Neural progenitor cell (in vitro differentiated cells): ENCODE results near the gene DDX60. TPM values are rescaled to one million over a fixed set of nuclear protein-coding genes. Genes with fewer than 3 reads are reported as not detected.

Source experiments
- DNase-seq: peaks from one replicate; pipeline ENCODE4 v3.0.0-alpha.2; 2016; ENCODE audit warnings: low spot score
- H2AFZ ChIP-seq: fragments of 200-600 bp; sonication (generic); replicated peaks from 2 replicates; pipeline ENCODE4 v1.6.1; 2016; ENCODE audit warnings: antibody characterized with exemption
- H3F3A ChIP-seq: fragments of 200-600 bp; sonication (generic); 2 replicates; pipeline ENCODE4 v1.6.1; 2016; ENCODE audit warnings: antibody characterized with exemption, low read depth
- H3K27ac ChIP-seq: fragments of 200-600 bp; sonication (generic); 2 replicates; pipeline ENCODE4 v1.5.1; 2016; ENCODE audit warnings: mild to moderate bottlenecking
- H3K27me3 ChIP-seq: fragments of 200-600 bp; sonication (generic); 2 replicates; pipeline ENCODE4 v1.6.1; 2016; ENCODE audit warnings: mild to moderate bottlenecking, moderate library complexity
- H3K36me3 ChIP-seq: fragments of 200-600 bp; sonication (generic); 2 replicates; pipeline ENCODE4 v1.5.1; 2016
- H3K4me1 ChIP-seq: fragments of 200-600 bp; sonication (generic); 2 replicates; pipeline ENCODE4 v1.6.1; 2016; ENCODE audit warnings: mixed run types
- H3K4me2 ChIP-seq: fragments of 200-600 bp; sonication (generic); 2 replicates; pipeline ENCODE4 v1.6.1; 2016
- H3K4me3 ChIP-seq: fragments of 200-600 bp; sonication (generic); 2 replicates; pipeline ENCODE4 v1.5.1; 2016
- H3K79me2 ChIP-seq: fragments of 200-600 bp; sonication (generic); 2 replicates; pipeline ENCODE4 v1.6.1; 2016; ENCODE audit warnings: low read depth
- H3K9ac ChIP-seq: fragments of 200-600 bp; sonication (generic); 2 replicates; pipeline ENCODE4 v1.6.1; 2016
- H3K9me3 ChIP-seq: fragments of 200-600 bp; sonication (generic); 2 replicates; pipeline ENCODE4 v1.5.1; 2016; ENCODE audit warnings: low read depth
- H4K20me1 ChIP-seq: fragments of 200-600 bp; sonication (generic); 2 replicates; pipeline ENCODE4 v1.6.1; 2016; ENCODE audit warnings: low read depth
- H3K27ac Mint-ChIP-seq: 3 replicates; pipeline ENCODE4 v1.8.0; 2021; ENCODE audit warnings: mixed read lengths
- H3K27me3 Mint-ChIP-seq: 2 replicates; pipeline ENCODE4 v1.8.0; 2022; ENCODE audit warnings: low read depth, mild to moderate bottlenecking, inconsistent platforms, moderate library complexity, mixed read lengths; ENCODE audit not compliant: insufficient read depth
- H3K36me3 Mint-ChIP-seq: 3 replicates; pipeline ENCODE4 v1.8.0; 2021; ENCODE audit warnings: mixed read lengths
- H3K4me1 Mint-ChIP-seq: 3 replicates; pipeline ENCODE4 v1.8.0; 2021; ENCODE audit warnings: mixed read lengths
- H3K4me3 Mint-ChIP-seq: 3 replicates; pipeline ENCODE4 v1.8.0; 2021; ENCODE audit warnings: mild to moderate bottlenecking, moderate library complexity, mixed read lengths
- H3K9me3 Mint-ChIP-seq: 3 replicates; pipeline ENCODE4 v1.8.0; 2020; ENCODE audit warnings: mixed read lengths
- CTCF ChIP-seq: fragments of 200-600 bp; sonication (generic); IDR thresholded peaks from 2 replicates; pipeline ENCODE4 v1.5.1; 2017; ENCODE audit warnings: antibody characterized with exemption, mild to moderate bottlenecking
- EZH2 ChIP-seq: fragments of 200-600 bp; sonication (generic); IDR thresholded peaks from 2 replicates; pipeline ENCODE4 v1.6.1; 2017; ENCODE audit warnings: antibody characterized with exemption, mild to moderate bottlenecking, moderate library complexity
- EZH2phosphoT487 ChIP-seq: fragments of 200-600 bp; sonication (generic); IDR thresholded peaks from 2 replicates; pipeline ENCODE4 v1.6.1; 2017; ENCODE audit warnings: antibody characterized with exemption
- total RNA-seq: library from RNA; depleted of rRNA; stranded (reverse); fragments of >200 nt; gene quantifications from 2 replicates; pipeline ENCODE4 v1.2.3, GENCODE V29; 2015; ENCODE audit warnings: low replicate concordance

DDX60 gene, protein sequence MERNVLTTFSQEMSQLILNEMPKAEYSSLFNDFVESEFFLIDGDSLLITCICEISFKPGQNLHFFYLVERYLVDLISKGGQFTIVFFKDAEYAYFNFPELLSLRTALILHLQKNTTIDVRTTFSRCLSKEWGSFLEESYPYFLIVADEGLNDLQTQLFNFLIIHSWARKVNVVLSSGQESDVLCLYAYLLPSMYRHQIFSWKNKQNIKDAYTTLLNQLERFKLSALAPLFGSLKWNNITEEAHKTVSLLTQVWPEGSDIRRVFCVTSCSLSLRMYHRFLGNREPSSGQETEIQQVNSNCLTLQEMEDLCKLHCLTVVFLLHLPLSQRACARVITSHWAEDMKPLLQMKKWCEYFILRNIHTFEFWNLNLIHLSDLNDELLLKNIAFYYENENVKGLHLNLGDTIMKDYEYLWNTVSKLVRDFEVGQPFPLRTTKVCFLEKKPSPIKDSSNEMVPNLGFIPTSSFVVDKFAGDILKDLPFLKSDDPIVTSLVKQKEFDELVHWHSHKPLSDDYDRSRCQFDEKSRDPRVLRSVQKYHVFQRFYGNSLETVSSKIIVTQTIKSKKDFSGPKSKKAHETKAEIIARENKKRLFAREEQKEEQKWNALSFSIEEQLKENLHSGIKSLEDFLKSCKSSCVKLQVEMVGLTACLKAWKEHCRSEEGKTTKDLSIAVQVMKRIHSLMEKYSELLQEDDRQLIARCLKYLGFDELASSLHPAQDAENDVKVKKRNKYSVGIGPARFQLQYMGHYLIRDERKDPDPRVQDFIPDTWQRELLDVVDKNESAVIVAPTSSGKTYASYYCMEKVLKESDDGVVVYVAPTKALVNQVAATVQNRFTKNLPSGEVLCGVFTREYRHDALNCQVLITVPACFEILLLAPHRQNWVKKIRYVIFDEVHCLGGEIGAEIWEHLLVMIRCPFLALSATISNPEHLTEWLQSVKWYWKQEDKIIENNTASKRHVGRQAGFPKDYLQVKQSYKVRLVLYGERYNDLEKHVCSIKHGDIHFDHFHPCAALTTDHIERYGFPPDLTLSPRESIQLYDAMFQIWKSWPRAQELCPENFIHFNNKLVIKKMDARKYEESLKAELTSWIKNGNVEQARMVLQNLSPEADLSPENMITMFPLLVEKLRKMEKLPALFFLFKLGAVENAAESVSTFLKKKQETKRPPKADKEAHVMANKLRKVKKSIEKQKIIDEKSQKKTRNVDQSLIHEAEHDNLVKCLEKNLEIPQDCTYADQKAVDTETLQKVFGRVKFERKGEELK (N-terminal part only)
- total RNA-seq, result 3.3 and 7.8 TPM in 2 replicates

GRCh38 chr4:168318266-168318895 is at the start of gene DDX60:
Gene DDX60, minus strand, starts transcription at chr4:168318752. Its CDS starts 7,493 bp downstream, at chr4:168311259.
- Mint-ChIP-seq H3K27ac (peak within 1 kb of the TSS; percentile 78), H3K4me1 (peaks cover 18% of the 10 kb centered on the region), H3K36me3 (no peaks in the 10 kb centered on the region), H3K9me3 (peaks cover 6% of the 10 kb centered on the region), H3K27me3 (no peaks in the 10 kb centered on the region), H3K4me3 (peak within 1 kb of the TSS; percentile 89)
- TF ChIP-seq EZH2phosphoT487 (no peak), EZH2 (no peak), CTCF (peak; percentile 23)
- H3F3A ChIP-seq, result peaks cover 6% of the 10 kb centered on the region
- H3K27me3 ChIP-seq, result peaks cover 8% of the 10 kb centered on the region
- no peaks in the 10 kb centered on the region for H3K79me2 ChIP-seq
- peak within 1 kb of the TSS; percentile 84 for H3K4me2 ChIP-seq
- no peaks in the 10 kb centered on the region for H3K9me3 ChIP-seq
- H3K4me3 ChIP-seq, result peak within 1 kb of the TSS; percentile 67
- peaks cover 4% of the 10 kb centered on the region for H3K4me1 ChIP-seq
- peak within 1 kb of the TSS; percentile 94 for H2AFZ ChIP-seq
- no peaks in the 10 kb centered on the region for H4K20me1 ChIP-seq
- H3K36me3 ChIP-seq, result no peaks in the 10 kb centered on the region
- no peak within 1 kb of the TSS for H3K27ac ChIP-seq
- H3K9ac ChIP-seq, result peak within 1 kb of the TSS; percentile 49
- DNase-seq, result peak; percentile 67

DNA sequence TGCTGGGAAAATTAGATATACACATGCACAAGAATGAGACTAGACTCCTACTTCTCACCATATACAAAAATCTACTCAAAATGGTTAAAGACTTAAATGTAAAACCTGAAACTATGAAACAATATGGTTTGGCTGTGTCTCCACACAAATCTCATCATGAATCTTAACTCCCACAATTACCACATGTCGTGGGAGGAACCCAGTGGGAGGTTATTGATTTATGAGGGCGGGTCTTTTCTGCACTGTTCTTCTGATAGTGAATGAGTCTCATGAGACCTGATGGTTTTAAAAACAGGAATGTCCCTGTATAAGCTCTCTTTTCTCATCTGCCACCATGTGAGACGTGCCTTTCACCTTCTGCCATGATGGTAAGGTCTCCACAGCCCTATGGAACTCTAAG is 48.5 kb upstream of the DDX60 start:
- Mint-ChIP-seq H3K27me3 (no peaks in the 10 kb centered on the region), H3K4me1 (no peaks in the 10 kb centered on the region), H3K9me3 (peaks cover 5% of the 10 kb centered on the region), H3K36me3 (no peaks in the 10 kb centered on the region), H3K27ac (no peak overlapping the region), H3K4me3 (no peak overlapping the region)
- Histone ChIP-seq H3K36me3 (no peaks in the 10 kb centered on the region), H3K79me2 (no peaks in the 10 kb centered on the region), H3K9ac (no peak overlapping the region), H3K4me1 (no peaks in the 10 kb centered on the region), H3K9me3 (no peaks in the 10 kb centered on the region), H3K27me3 (no peaks in the 10 kb centered on the region), H3K4me2 (no peak overlapping the region), H4K20me1 (no peaks in the 10 kb centered on the region), H3K27ac (no peak overlapping the region), H3F3A (peaks cover 4% of the 10 kb centered on the region), H3K4me3 (no peak overlapping the region), H2AFZ (no peak overlapping the region)
- no peak for DNase-seq
- TF ChIP-seq CTCF (no peak), EZH2 (no peak), EZH2phosphoT487 (no peak)

DNA sequence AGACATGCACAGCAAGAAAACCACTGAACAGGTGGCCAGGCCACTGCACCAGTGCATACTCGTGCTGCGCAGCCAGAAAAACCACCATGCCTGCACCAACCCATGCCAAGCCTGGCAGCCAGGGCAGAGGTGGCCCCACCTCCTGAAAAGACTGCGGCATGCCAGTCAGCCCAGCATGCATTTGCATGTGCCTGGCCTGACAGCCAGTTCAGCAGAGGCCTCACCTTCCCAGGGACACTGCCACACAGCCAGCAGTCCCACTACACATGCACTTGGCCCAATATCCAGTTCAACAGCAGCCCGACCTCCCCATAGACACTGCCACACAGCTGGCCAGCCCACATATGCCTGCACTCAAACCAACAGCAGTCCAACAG is 43.5 kb upstream of the DDX60 start:
- Histone ChIP-seq H3K4me3 (no peak overlapping the region), H3K79me2 (no peaks in the 10 kb centered on the region), H3K27ac (no peak overlapping the region), H3K36me3 (no peaks in the 10 kb centered on the region), H3K27me3 (no peaks in the 10 kb centered on the region), H3K4me1 (no peaks in the 10 kb centered on the region), H3K9me3 (no peaks in the 10 kb centered on the region), H4K20me1 (no peaks in the 10 kb centered on the region), H2AFZ (no peak overlapping the region), H3F3A (no peaks in the 10 kb centered on the region), H3K4me2 (no peak overlapping the region), H3K9ac (no peak overlapping the region)
- no peak for TF ChIP-seq CTCF
- TF ChIP-seq EZH2phosphoT487, result no peak
- TF ChIP-seq EZH2, result no peak
- H3K27ac Mint-ChIP-seq, result no peak overlapping the region
- no peaks in the 10 kb centered on the region for H3K27me3 Mint-ChIP-seq
- no peak overlapping the region for H3K4me3 Mint-ChIP-seq
- no peaks in the 10 kb centered on the region for H3K4me1 Mint-ChIP-seq
- H3K36me3 Mint-ChIP-seq, result no peaks in the 10 kb centered on the region
- no peak for DNase-seq
- H3K9me3 Mint-ChIP-seq, result peaks cover 3% of the 10 kb centered on the region
